GM18511 (cell line): ENCODE measurements around the gene NOXA1.
A peak's percentile ranks its signal among the peaks of the same experiment; 100 is the strongest.
"Not testable (repeated sequence)": the region's sequence is repeated elsewhere in the genome, so short reads cannot be mapped to it uniquely, and the experiment has no call there.

ENCODE experiments used
- ATAC-seq: cut with Tn5 transposase; IDR thresholded peaks from one replicate; pipeline ENCODE4 v1.9.1; 2021; ENCODE audit warnings: mild to moderate bottlenecking, moderate library complexity; ENCODE audit not compliant: unreplicated experiment

The NOXA1 gene, protein sequence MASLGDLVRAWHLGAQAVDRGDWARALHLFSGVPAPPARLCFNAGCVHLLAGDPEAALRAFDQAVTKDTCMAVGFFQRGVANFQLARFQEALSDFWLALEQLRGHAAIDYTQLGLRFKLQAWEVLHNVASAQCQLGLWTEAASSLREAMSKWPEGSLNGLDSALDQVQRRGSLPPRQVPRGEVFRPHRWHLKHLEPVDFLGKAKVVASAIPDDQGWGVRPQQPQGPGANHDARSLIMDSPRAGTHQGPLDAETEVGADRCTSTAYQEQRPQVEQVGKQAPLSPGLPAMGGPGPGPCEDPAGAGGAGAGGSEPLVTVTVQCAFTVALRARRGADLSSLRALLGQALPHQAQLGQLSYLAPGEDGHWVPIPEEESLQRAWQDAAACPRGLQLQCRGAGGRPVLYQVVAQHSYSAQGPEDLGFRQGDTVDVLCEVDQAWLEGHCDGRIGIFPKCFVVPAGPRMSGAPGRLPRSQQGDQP

DNA sequence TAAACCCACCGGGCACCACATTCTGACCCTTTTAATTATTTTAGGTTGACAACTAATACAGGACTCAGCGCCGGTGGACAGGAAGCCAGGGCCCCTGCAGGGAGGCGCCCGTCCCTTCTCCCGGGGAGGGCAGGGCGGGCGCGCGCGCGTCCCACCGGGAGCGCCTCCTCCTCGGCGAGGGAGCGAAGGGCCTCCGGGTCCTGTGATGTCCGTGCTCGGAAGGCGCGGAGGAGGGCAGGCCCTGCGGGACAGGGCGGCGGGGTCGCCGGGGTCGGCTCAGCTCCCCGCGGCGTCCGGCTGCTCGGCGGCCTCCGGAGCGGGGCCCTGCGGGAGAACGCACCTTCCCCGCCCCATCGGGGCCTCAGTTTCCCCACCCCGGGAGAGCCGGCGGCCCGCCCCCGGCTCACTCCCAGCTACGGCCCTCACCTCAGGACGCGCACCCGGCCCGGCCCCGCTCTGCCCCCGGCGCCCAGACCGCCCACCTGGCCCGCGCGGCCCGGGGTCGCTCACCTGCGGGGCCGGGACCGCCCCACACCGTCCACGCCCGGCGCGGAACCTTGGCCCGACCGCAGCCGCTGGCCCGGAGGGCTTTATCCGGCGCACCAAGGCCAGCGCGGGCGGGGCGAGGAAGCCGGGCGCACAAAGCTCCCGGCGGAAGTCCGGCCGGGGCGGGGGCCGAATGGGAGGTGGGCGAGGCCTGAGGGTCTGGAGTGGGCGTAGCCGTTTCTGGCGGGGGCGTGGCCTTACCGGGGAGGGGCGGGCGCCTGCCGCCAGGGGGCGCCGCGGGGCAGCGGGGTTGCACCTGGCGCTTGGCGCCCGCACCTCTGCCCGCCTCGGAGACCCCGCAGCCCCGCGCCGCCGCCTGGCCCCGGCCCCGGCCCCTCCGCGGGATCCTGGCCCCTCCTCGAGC, at the start of gene NOXA1, which contains the start of gene EXD3:
TSS of gene NOXA1 (plus strand) at position 790 of the 910 bp plus-strand sequence. CDS start 137 bp downstream, outside the sequence.
TSS of gene EXD3 (minus strand) at position 559 of the 910 bp plus-strand sequence. CDS start 27,805 bp downstream, outside the sequence.
- ATAC-seq, result peak; percentile 85

DNA sequence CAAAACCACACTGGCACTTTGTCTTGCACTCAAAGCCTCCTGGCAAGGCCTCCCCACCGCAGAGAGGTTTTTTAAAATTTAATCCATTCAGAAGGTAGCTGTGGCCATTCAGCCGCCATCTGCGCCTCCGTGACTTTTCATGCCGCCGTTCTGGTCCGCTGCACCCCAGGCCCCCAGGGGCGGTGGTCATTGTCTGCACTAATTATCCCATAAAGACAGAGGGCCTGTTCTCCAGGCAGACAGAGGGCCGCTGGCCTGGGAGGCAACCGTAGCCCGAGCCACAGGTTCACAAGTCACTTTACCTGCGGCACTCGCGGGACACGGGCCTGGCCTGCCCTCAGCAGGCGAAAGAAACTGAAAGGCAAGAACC, 49.6 kb upstream of the NOXA1 start:
- ATAC-seq, result no peak

DNA sequence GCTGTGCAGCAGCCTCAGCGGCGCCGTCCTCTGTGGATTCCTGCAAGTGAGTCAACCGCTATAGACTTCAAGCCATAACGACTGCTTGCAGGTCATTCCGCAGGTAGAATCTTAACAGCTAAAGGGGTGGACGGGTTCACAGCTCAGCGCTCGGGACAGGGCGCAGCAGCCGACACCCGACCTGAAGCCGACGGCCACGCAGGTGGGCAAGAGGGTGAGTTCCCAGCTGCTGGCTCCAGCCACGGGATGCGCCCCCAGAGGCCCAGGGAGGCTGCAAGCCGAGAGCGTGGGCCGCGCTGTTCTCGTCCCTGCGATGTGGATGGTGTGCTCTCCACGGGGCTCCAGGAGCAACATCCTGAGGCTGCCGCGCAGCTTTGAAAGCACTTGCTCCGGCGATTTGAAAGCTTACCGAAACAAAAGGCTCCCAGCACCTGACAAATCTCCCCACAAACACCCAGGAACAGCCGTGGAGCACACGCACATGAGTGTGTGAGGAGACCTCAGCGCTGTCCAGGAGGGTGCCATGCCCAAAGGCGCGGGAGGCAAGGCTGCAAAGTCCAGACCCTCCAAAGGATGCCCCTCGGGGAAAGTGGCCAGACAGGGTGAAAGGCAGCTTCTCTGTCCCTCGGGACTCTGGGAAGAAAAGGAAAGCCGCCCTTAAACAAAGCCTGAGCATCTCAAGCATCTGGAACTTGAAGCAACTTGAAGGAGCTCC, 48.9 kb upstream of the NOXA1 start:
- no peak for ATAC-seq

DNA sequence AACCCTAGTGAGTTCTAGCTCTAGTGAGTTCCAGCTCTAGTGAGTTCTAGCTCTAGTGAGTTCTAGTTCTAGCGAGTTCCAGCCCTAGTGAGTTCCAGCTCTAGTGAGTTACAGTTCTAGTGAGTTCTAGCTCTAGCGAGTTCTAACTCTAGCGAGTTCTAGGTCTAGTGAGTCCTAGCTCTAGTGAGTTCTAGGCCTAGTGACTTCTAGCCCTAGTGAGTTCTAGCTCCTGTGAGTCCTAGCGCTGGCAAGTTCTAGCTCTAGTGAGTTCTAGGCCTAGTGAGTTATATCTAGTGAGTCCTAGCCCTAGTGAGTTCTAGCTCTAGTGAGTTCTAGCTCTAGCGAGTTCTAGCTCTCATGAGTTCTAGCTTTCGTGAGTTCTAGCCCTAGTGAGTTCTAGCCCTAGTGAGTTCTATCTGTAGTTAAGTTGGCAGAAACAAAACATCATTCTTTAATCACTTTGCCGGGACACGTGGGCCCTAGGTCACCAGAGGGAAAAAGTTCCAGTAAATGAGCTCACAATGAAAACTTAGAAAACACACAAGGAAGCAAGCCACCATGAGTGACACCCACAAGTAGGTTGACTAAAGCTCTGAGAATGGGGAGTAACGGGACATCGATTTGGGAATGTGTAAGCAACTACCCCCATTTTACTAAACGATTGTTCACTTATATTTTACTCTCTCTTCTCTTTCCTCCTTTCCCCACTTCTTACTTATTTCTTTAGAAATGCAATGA, 47.7 kb upstream of the NOXA1 start:
- ATAC-seq, result no peak

DNA sequence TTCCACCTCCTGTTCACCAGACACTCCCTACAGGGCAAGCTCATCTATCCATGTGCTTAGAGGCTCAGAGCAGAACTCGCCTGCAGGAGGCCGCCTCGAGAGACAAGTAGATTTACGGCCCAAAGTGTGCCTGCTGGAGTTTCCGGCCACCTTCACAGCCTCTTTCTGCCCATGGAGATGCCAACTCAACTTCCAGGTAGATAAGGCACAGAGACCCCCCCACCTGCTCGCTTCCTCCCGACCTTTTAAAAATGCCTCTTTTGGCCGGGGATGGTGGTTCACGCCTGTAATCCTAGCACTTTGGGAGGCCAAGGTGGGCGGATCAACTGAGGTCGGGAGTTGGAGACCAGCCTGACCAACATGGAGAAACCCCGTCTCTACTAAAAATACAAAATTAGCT, 46.8 kb upstream of the NOXA1 start:
- no peak for ATAC-seq

DNA sequence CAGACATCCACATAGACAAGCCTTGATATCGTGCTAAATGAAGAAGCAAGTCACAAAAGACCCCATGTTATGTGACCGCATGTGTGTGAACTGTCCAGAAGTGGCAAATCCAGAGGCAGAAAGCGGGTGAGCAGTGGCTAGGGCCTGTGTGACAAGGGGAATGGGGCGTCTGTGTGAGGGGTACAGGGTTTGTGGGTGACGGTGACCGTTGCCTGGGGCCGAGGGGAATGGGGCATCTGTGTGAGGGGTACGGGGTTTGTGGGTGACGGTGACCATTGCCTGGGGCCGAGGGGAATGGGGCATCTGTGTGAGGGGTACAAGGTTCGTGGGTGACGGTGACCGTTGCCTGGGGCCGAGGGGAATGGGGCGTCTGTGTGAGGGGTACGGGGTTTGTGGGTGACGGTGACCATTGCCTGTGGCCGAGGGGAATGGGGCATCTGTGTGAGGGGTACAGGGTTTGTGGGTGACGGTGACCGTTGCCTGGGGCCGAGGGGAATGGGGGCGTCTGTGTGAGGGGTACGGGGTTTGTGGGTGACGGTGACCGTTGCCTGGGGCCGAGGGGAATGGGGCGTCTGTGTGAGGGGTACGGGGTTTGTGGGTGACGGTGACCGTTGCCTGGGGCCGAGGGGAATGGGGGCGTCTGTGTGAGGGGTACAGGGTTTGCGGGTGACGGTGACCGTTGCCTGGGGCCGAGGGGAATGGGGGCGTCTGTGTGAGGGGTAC, 44.3 kb upstream of the NOXA1 start:
- not testable (repeated sequence) for ATAC-seq

DNA sequence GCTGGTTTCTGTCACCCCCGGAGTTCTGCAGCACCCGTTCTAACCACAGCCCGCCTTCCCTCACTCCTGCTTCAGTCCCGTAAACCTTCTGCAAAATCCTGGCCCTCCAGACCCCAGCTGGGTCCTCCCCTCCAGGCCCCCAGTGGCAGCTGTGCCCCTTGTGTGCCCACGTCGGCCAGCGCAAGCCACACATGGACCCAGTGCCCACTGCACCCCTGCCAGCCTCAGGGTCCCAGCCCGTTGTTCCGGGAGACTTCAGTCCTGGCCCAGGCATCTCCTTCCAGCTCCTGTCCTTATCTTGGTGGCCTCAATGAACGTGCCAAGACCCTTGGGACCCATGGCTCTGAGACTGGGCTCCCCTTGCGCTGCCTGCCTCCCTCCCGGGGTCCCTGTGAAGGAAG, 43.4 kb upstream of the NOXA1 start:
- no peak for ATAC-seq

DNA sequence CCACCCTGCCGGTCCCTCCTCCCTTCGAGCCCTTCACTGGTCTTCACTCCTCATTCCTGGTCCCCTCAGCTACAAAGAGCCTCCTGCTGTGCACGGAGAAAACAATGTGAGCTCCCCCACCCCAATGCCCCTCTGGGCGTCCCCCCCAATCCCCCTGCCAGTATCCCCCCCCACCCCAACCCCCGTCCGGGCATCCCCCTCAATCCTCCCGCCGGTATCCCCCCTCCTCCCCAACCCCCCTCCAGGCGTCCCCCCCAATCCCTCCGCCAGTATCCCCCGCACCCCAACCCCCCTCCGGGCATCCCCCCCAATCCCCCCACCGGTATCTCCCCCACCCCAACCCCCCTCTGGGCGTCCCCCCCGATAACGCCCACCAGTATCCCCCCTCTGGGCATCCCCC, 43.0 kb upstream of the NOXA1 start:
- no peak for ATAC-seq

DNA sequence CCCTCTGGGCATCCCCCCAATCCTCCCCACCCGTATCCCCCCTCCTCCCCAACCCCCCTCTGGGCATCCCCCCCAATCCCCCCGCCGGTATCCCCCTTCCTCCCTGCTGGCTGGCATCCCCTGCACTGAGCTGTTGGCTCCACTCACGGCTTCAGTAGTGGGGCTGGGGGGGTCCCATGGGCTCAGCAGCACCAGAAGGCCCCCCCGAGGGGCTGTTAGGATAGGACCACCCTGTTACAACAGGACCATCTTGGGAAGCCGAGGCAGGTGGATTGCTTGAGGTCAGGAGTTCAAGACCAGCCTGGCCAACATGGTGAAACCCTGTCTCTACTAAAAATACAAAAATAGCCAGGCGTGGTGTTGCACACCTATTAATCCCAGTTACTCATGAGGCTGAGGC, 42.6 kb upstream of the NOXA1 start:
- ATAC-seq, result no peak

DNA sequence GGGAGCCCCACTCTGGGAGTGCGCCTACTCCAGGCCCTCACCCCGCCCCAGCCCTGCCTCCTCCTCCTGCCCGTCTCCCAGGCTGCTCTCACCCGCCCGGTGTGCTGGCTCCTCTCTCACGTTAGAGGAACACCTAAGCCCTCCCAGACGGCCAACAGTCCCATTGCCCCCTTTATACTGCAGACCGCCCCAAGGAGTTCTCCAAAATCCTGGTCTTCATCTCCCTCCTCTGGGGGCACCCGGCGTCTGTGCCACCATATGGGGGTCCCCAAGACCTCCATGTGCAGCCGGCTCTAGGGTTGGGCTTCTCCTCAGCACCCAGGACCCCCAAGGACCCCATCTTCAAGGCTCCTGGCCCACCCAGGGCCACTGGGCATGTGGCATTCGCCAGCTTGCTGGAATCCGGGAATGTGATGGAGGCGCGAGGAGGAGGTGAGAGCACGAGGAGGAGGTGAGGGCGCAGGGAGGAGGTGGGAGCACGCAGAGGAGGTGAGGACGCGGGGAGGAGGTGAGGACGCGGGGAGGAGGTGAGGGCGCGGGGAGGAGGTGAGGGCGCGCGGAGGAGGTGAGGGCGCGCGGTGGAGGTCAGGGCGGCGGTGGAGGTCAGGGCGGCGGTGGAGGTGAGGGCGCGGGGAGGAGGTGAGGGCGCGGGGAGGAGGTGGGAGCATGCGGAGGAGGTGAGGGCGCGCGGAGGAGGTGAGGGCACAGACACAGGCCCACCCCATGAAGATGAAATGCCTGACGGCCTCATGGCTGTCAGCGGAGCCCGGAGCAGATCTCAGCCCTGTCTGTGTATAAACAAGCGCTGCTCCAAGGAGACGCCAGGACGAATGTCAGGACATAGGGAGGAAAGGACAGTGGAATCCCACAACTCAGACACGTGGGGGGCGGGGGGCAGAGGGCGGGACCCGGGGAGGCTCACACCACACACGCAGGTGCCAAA, 41.4 kb upstream of the NOXA1 start:
- ATAC-seq, result no peak

DNA sequence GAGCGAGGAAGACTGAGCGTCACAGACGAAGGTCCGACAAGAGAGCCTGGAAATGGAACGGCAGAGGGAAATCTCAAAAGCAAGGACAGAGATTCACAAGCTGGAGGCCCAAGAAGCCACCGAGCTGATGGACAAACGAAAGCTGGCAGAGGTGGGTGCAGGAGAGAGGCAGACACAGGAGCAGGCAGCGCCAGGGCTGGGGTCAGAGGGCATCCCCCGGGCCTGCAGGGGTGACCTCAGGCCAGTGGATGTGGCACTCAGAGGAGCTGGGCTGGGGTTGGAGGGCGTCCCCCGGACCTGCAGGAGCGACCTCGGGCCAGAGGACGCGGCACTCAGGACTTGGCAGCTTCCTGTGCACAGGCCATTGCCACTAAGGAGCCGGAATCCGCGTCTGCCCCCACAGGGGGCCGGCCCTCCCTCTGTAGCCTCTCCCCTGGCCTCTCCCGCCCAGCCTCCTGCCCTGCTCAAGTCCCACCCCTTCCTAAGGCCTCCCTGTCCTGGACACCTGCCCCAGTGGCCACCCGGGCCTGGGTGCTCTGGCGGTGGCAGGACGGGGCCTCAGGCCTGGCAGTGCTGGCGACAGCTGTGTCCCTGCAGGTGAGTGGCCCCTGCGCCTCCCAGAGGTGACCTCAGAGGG, 40.6 kb upstream of the NOXA1 start:
- no peak for ATAC-seq

DNA sequence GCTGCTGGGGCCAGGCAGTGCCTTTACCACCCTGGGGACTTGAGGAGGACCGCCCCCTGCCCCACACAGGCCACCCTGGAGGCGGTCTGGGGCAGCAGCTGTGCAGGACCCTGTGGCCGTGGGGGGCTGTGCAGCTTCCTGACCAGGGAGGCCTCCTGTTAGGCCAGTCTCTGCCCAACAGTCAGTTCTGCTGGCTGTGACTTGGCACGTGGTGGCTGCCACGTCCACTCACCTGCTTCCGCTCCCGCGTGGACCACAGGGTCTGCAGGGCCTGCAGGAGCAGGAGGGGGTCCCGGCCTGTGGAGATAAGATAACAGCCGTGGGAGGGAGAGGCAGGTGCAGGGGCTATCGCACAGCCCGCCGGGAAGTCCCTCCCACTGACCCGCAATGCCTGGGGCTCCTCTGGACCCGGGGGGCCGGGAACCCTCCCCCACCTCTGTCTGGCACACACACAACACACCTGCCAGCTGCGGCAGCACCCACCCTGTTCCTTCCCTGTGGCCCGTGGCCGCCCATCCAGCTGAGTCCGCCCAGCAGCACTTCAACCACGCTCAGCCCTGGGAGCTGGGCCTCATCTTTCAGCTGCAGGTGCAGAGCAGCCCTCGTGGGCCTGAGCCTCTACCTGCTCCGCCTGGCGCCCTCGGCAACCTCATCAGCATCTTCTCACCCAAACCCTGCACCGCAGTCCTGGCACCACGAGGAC, 40.0 kb upstream of the NOXA1 start:
- ATAC-seq, result no peak

DNA sequence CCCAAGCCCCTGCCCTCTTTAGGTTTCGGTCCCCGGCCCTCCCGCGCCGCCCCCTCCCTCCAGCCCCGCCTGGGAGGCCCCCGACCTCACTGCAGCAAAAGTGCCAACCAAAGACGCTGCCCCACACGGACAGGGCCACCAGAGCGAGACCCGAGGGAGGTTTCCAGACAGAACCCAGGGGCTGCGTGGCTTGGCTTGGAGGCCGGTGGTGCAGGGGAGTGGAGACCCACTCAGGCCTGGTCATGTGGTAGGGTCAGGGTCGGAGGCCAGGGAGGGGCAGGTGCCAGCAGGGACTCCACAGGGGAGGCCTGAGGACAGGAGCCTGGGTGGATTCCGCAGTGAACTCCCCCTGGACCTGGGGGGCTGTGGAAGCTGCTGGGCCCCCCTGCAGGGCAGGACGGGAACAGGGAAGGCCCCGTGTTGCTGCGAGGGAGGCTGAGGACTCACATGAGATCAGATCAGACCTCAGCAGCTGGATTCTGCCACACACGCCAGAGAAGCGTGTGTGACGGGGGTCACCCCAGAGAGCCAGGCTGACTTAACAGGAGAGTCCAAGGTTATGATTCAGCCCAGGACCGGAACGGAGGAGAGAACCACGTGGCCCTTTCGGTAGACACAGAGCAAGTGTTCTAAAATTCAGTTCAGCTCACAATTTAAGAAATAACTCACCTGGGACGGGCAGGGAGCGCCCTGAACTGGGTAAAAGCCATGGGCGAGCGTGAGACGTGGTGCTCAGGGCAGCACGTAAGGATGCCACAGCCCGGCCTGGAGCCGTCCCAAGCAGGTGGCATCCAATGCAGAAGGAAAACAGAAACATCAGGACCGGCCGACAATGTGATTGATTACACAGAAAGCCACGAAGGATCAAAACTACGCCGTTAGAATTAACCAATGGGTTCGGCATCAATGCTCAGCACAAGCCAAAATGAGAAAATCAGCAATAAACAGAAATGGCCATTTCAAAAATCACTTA, 39.1 kb upstream of the NOXA1 start:
- ATAC-seq, result no peak

DNA sequence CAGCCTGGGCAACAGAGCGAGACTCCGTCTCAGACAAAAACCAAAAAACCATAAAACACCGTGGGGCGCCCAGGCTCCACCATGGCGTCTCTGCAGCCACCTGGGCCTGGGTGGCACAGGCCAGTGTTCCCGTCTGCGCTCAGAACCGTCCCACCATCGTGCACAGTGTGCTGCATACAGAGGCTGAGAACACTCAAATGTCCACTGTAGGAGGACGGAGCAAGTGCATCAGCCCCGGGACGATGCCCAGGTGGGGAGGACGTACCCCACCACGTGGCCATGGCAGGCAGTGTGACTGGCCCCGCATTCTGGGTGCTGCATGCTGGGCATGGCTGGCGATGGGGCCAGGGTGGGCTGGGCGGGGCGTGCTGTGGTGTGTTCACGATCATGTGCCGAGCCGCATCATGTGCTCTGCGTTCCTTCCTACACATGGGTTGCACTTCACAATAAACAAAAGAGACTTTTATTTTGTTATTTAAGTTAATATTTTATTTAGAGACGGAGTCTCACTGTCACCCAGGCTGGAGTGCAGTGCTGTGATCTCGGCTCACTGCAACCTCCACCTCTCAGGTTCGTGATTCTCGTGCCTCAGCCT, 38.0 kb upstream of the NOXA1 start:
- no peak for ATAC-seq

DNA sequence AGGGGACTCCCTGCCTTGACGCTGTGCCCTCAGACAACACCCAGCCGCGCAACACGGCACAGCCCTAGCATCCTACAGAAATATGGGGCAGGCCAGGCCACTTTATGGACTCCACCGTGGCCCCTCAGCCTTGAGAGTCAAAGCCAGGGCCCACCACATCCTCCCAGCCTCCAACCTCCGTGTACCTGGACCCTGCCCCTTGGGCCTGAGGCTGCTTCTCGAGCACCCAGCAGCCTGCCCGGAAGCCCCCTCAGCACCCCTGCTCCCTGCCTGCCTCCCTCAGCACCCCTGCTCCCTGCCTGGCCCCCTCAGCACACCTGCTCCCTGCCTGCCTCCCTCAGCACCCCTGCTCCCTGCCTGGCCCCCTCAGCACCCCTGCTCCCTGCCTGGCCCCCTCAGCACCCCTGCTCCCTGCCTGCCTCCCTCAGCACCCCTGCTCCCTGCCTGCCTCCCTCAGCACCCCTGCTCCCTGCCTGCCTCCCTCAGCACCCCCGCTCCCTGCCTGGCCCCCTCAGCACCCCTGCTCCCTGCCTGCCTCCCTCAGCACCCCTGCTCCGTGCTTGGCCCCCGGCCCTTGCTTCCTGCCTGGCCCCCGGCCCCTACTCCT, 36.6 kb upstream of the NOXA1 start:
- ATAC-seq, result not testable (repeated sequence)
